Lower lobe of right lung (tissue), 2 donors: ENCODE data around the gene PRDM12. TPM values are rescaled to one million over a fixed set of nuclear protein-coding genes. Genes with fewer than 3 reads are reported as not detected.

ENCODE experiments used
- ATAC-seq, 2 donors: fragments of 200-7000 bp; cut with Tn5 transposase; one replicate each; pipeline ENCODE4 v1.9.1; 2020 to 2022; ENCODE audit warnings: mild to moderate bottlenecking in 2 of 2, moderate library complexity in 2 of 2
- DNase-seq: peaks from one replicate; pipeline ENCODE4 v3.0.0-alpha.2; 2020
- H3K27ac ChIP-seq: fragments of 200-600 bp; one replicate; pipeline ENCODE4 v1.8.0; 2022
- H3K27me3 ChIP-seq: fragments of 200-600 bp; one replicate; pipeline ENCODE4 v1.8.0; 2022; ENCODE audit warnings: low read depth
- H3K36me3 ChIP-seq: fragments of 200-600 bp; one replicate; pipeline ENCODE4 v1.8.0; 2022; ENCODE audit warnings: mild to moderate bottlenecking
- H3K4me1 ChIP-seq: fragments of 200-600 bp; one replicate; pipeline ENCODE4 v1.8.0; 2022
- H3K4me3 ChIP-seq: fragments of 200-600 bp; one replicate; pipeline ENCODE4 v1.8.0; 2022; ENCODE audit warnings: mild to moderate bottlenecking
- H3K9me3 ChIP-seq: fragments of 200-600 bp; one replicate; pipeline ENCODE4 v1.8.0; 2022
- intact Hi-C: fragments of 100-400 bp; cut with DNase I; formaldehyde crosslinking; loops from one replicate; pipeline ENCODE4 v1.11.0; 2022
- total RNA-seq: library from RNA; stranded (reverse); fragmentation: NEBNext Ultra II Directional; extraction: Animal tissue kit (Norgen Biotek cat#: 25700); gene quantifications from one replicate; pipeline ENCODE4 v1.2.1, GENCODE V29; 2021
- TF ChIP-seq, protein P1 (sequence below): fragments of 200-600 bp; IDR thresholded peaks from one replicate; pipeline ENCODE4 v1.8.0; 2022; ENCODE audit warnings: antibody characterized with exemption, mild to moderate bottlenecking
- donor health status: DM: no; HTN: yes; CAD: no; lungs with severe emphysema.

PRDM12 gene
- total RNA-seq, 1 donor from 2014 or later, result not detected

GRCh38 chr9:130639124-130639765 is 25.1 kb upstream of the PRDM12 start:
- Histone ChIP-seq H3K27me3 (no peaks in the 10 kb centered on the region), H3K9me3 (no peaks in the 10 kb centered on the region), H3K4me1 (no peaks in the 10 kb centered on the region), H3K27ac (no peak overlapping the region), H3K4me3 (no peak overlapping the region), H3K36me3 (peaks cover 43% of the 10 kb centered on the region)
- intact Hi-C loops, result no loop called here
- TF ChIP-seq, protein P1, sequence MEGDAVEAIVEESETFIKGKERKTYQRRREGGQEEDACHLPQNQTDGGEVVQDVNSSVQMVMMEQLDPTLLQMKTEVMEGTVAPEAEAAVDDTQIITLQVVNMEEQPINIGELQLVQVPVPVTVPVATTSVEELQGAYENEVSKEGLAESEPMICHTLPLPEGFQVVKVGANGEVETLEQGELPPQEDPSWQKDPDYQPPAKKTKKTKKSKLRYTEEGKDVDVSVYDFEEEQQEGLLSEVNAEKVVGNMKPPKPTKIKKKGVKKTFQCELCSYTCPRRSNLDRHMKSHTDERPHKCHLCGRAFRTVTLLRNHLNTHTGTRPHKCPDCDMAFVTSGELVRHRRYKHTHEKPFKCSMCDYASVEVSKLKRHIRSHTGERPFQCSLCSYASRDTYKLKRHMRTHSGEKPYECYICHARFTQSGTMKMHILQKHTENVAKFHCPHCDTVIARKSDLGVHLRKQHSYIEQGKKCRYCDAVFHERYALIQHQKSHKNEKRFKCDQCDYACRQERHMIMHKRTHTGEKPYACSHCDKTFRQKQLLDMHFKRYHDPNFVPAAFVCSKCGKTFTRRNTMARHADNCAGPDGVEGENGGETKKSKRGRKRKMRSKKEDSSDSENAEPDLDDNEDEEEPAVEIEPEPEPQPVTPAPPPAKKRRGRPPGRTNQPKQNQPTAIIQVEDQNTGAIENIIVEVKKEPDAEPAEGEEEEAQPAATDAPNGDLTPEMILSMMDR, result no peak
- DNase-seq (no peak), ATAC-seq (no peak)

GRCh38 chr9:130639866-130640555 is 24.4 kb upstream of the PRDM12 start:
- intact Hi-C loops, result no loop called here
- Histone ChIP-seq H3K4me1 (no peaks in the 10 kb centered on the region), H3K4me3 (no peak overlapping the region), H3K27me3 (no peaks in the 10 kb centered on the region), H3K27ac (no peak overlapping the region), H3K36me3 (peaks cover 35% of the 10 kb centered on the region), H3K9me3 (no peaks in the 10 kb centered on the region)
- ATAC-seq (no peak), DNase-seq (no peak)
- TF ChIP-seq, protein P1, result no peak

DNA sequence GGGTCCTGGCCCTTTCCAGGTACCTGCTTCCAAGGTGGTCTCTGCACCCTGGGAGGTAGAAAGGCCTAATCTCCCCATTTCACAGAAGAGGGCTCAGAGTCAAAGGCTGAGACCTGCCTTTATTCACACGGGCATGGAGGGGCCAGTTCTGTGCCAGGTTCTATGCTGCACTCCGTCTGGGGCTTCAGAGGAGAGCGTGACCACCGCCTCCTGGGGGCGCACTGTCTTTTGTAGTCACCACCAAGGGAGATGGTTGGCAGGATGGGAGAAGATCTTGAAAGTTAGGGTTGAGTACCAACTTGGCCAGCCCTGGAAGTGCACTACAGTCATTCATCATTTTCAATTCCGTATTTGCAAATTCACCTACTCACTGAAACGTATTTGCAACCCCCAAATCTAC is 23.7 kb upstream of the PRDM12 start:
- TF ChIP-seq, protein P1, result no peak
- no peaks in the 10 kb centered on the region for H3K4me1 ChIP-seq
- intact Hi-C loops, result no loop called here
- ATAC-seq, result peak in 1 of 2 donors; percentile 25
- no peak overlapping the region for H3K4me3 ChIP-seq
- no peaks in the 10 kb centered on the region for H3K9me3 ChIP-seq
- peaks cover 28% of the 10 kb centered on the region for H3K36me3 ChIP-seq
- DNase-seq, result no peak
- no peak overlapping the region for H3K27ac ChIP-seq
- H3K27me3 ChIP-seq, result no peaks in the 10 kb centered on the region

GRCh38 chr9:130642926-130643325 is 21.5 kb upstream of the PRDM12 start:
- DNase-seq (no peak), ATAC-seq (no peak)
- no peak overlapping the region for H3K4me3 ChIP-seq
- H3K27ac ChIP-seq, result no peak overlapping the region
- no peaks in the 10 kb centered on the region for H3K27me3 ChIP-seq
- intact Hi-C loops, result no loop called here
- TF ChIP-seq, protein P1, result no peak
- H3K9me3 ChIP-seq, result no peaks in the 10 kb centered on the region
- no peaks in the 10 kb centered on the region for H3K4me1 ChIP-seq
- peaks cover 9% of the 10 kb centered on the region for H3K36me3 ChIP-seq

GRCh38 chr9:130651221-130651620 is 13.2 kb upstream of the PRDM12 start:
- Histone ChIP-seq H3K4me1 (no peaks in the 10 kb centered on the region), H3K36me3 (no peaks in the 10 kb centered on the region), H3K27ac (no peak overlapping the region), H3K9me3 (no peaks in the 10 kb centered on the region), H3K27me3 (peaks cover 15% of the 10 kb centered on the region), H3K4me3 (no peak overlapping the region)
- no peak for DNase-seq
- TF ChIP-seq, protein P1, result no peak
- intact Hi-C loops, result no loop called here
- ATAC-seq, result no peak
